ENCODE results near the gene NDUFAF4.

GRCh38 chr6:96841345-96841744 lies 56.3 kb downstream of the NDUFAF4 start:
- TF ChIP-seq TCF7L2 (IDR thresholded peaks at IDR 0.05; ENCODE audit: borderline replicate concordance, low read depth, low read length) (no peak; the same call in none of the 2 replicates), MZF1 (tag by site-specific recombination; IDR thresholded peaks at IDR 0.05; ENCODE audit: borderline replicate concordance) (no peak), ZBTB49 (tag by site-specific recombination; IDR thresholded peaks at IDR 0.05; ENCODE audit: low read depth) (no peak), ZNF549 (tag by site-specific recombination; IDR thresholded peaks at IDR 0.05) (no peak), PATZ1 (tag by site-specific recombination; IDR thresholded peaks at IDR 0.05) (no peak)
